Measurements from ENCODE around the gene CBARP.

CBARP gene

GRCh38 chr19:1257475-1258162, 19.8 kb upstream of the CBARP start:
- DNase-seq (ENCODE audit: low spot score in 2 of 2) (no peak), ATAC-seq (replicated peaks; ENCODE audit: extremely low read depth, poor library complexity, severe bottlenecking) (no peak)
- peaks cover 77% of the 10 kb centered on the region for H3K36me3 Mint-ChIP-seq (ENCODE audit: insufficient read depth)
- H3K4me3 Mint-ChIP-seq, result peak overlapping the region; percentile 95
- peaks cover 45% of the 10 kb centered on the region for H3K4me1 Mint-ChIP-seq
- H3K27me3 Mint-ChIP-seq, result no peaks in the 10 kb centered on the region
- peak overlapping the region; percentile 100 for H3K27ac Mint-ChIP-seq (ENCODE audit: low read depth)
- H3K9me3 Mint-ChIP-seq, result no peaks in the 10 kb centered on the region

DNA sequence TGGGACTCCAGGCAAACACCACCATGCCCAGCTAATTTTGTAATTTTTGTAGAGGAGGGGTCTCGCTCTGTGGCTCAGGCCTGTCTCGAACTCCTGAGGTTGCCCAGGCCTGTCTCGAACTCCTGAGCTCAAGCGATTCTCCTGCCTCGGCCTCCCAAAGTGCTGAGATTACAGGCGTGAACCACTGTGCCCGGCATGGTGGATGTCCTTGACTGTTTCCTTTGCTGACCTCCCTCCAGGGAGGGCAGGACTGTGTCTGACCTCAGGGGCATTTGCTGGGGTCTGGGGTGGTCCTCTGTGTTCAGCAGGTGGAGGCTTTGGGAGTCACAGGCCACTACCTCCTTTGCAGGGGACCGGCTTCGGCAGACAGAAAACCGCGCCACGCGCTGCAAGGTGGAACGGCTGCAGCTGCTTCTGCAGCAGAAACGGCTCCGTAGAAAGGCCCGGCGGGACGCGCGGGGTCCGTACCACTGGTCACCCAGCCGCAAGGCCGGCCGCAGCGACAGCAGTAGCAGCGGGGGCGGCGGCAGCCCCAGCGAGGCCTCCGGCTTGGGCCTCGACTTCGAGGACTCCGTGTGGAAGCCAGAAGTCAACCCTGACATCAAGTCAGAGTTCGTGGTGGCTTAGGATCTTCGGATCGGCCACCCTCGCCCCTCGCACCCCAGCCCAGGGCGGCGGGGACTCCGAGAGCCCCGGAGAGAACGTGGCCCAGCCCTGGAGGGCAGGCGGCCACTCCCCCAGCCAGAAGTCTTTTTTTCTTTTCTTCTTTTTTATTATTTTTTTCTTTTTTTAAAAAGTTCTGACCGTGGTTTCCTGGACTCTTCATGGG, 19.1 kb upstream of the CBARP start:
- no peaks in the 10 kb centered on the region for H3K9me3 Mint-ChIP-seq
- DNase-seq (ENCODE audit: low spot score in 2 of 2) (no peak), ATAC-seq (replicated peaks; ENCODE audit: extremely low read depth, poor library complexity, severe bottlenecking) (no peak)
- H3K27me3 Mint-ChIP-seq, result no peaks in the 10 kb centered on the region
- peak overlapping the region; percentile 95 for H3K4me3 Mint-ChIP-seq
- peaks cover 41% of the 10 kb centered on the region for H3K4me1 Mint-ChIP-seq
- peaks cover 85% of the 10 kb centered on the region for H3K36me3 Mint-ChIP-seq (ENCODE audit: insufficient read depth)
- H3K27ac Mint-ChIP-seq (ENCODE audit: low read depth), result peak overlapping the region; percentile 100

GRCh38 chr19:1255186-1256161, 17.7 kb upstream of the CBARP start:
- peak overlapping the region; percentile 44 for H3K27ac Mint-ChIP-seq (ENCODE audit: low read depth)

GRCh38 chr19:1254530-1255185, 16.9 kb upstream of the CBARP start:
- ATAC-seq (replicated peaks; ENCODE audit: extremely low read depth, poor library complexity, severe bottlenecking) (no peak), DNase-seq (ENCODE audit: low spot score in 2 of 2) (no peak)
- H3K36me3 Mint-ChIP-seq (ENCODE audit: insufficient read depth), result peaks cover 83% of the 10 kb centered on the region
- no peaks in the 10 kb centered on the region for H3K27me3 Mint-ChIP-seq
- peak overlapping the region; percentile 50 for H3K4me3 Mint-ChIP-seq
- H3K27ac Mint-ChIP-seq (ENCODE audit: low read depth), result peak overlapping the region; percentile 44
- no peaks in the 10 kb centered on the region for H3K9me3 Mint-ChIP-seq
- H3K4me1 Mint-ChIP-seq, result peaks cover 35% of the 10 kb centered on the region

More at GRCh38 chr19:1255186-1256161, 17.7 kb upstream of the CBARP start:
- H3K9me3 Mint-ChIP-seq, result no peaks in the 10 kb centered on the region
- H3K27me3 Mint-ChIP-seq, result no peaks in the 10 kb centered on the region
- DNase-seq (ENCODE audit: low spot score in 2 of 2) (no peak), ATAC-seq (replicated peaks; ENCODE audit: extremely low read depth, poor library complexity, severe bottlenecking) (no peak)
- H3K36me3 Mint-ChIP-seq (ENCODE audit: insufficient read depth), result peaks cover 85% of the 10 kb centered on the region
- peaks cover 39% of the 10 kb centered on the region for H3K4me1 Mint-ChIP-seq
- H3K4me3 Mint-ChIP-seq, result peak overlapping the region; percentile 50

DNA sequence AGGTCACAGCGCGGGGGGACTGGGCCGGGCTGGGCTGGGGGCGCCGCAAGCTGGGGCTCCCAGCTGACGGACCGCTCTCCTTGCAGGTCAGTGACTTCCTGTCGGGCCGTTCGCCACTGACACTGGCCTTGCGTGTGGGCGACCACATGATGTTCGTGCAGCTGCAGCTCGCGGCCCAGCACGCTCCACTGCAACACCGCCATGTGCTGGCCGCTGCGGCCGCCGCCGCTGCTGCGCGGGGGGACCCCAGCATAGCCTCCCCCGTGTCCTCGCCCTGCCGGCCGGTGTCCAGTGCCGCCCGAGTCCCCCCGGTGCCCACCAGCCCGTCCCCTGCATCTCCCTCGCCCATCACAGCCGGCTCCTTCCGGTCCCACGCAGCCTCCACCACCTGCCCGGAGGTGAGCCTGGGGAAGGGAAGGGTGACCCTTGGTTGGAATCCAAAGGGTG, 16.3 kb upstream of the CBARP start:
- H3K27ac Mint-ChIP-seq (ENCODE audit: low read depth), result no peak overlapping the region
- ATAC-seq (replicated peaks; ENCODE audit: extremely low read depth, poor library complexity, severe bottlenecking) (no peak), DNase-seq (ENCODE audit: low spot score in 2 of 2) (no peak)
- H3K27me3 Mint-ChIP-seq, result no peaks in the 10 kb centered on the region
- H3K9me3 Mint-ChIP-seq, result no peaks in the 10 kb centered on the region
- peak overlapping the region; percentile 50 for H3K4me3 Mint-ChIP-seq
- H3K36me3 Mint-ChIP-seq (ENCODE audit: insufficient read depth), result peaks cover 79% of the 10 kb centered on the region
- peaks cover 29% of the 10 kb centered on the region for H3K4me1 Mint-ChIP-seq

DNA sequence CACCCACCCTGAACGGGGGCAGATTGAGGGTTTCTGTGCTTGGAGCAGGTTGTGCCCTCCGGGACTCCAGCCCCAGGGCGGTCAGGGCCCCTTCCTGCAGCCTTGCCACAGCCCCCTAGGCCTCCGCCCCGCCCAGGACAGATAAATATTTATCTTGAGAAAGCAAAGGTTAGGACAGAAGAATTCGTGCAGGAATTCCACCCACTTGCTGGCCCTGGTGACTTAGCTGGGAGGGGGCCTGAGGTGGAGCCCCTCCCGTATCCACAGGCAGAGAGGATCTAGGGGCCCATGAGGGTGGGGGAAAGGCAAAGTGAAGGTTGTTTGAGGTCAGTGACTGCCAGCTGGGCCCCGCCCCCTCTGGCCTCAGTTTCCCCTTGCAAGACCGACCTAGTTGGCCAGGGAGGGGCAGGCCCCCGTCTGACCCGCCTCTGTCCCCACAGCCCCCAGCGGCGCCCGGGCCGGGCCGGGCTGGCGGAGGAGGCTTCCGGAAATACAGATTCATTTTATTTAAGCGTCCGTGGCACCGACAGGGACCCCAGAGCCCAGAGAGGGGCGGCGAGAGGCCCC, 15.8 kb upstream of the CBARP start:
- peaks cover 25% of the 10 kb centered on the region for H3K4me1 Mint-ChIP-seq
- peak overlapping the region; percentile 94 for H3K4me3 Mint-ChIP-seq
- no peaks in the 10 kb centered on the region for H3K9me3 Mint-ChIP-seq
- DNase-seq (ENCODE audit: low spot score in 2 of 2), result no peak
- no peak for ATAC-seq (replicated peaks; ENCODE audit: extremely low read depth, poor library complexity, severe bottlenecking)
- peaks cover 77% of the 10 kb centered on the region for H3K36me3 Mint-ChIP-seq (ENCODE audit: insufficient read depth)
- peak overlapping the region; percentile 93 for H3K27ac Mint-ChIP-seq (ENCODE audit: low read depth)
- H3K27me3 Mint-ChIP-seq, result no peaks in the 10 kb centered on the region

- Mint-ChIP-seq H3K36me3 (ENCODE audit: insufficient read depth) (peaks cover 73% of the 10 kb centered on the region), H3K9me3 (no peaks in the 10 kb centered on the region), H3K4me1 (peaks cover 21% of the 10 kb centered on the region), H3K4me3 (peak overlapping the region; percentile 94), H3K27me3 (no peaks in the 10 kb centered on the region), H3K27ac (ENCODE audit: low read depth) (peak overlapping the region; percentile 93)
- ATAC-seq (replicated peaks; ENCODE audit: extremely low read depth, poor library complexity, severe bottlenecking) (peak; percentile 31), DNase-seq (ENCODE audit: low spot score in 2 of 2) (peak; percentile 57 to 80)
Measured at GRCh38 chr19:1252821-1253513, 15.2 kb upstream of the CBARP start.

DNA sequence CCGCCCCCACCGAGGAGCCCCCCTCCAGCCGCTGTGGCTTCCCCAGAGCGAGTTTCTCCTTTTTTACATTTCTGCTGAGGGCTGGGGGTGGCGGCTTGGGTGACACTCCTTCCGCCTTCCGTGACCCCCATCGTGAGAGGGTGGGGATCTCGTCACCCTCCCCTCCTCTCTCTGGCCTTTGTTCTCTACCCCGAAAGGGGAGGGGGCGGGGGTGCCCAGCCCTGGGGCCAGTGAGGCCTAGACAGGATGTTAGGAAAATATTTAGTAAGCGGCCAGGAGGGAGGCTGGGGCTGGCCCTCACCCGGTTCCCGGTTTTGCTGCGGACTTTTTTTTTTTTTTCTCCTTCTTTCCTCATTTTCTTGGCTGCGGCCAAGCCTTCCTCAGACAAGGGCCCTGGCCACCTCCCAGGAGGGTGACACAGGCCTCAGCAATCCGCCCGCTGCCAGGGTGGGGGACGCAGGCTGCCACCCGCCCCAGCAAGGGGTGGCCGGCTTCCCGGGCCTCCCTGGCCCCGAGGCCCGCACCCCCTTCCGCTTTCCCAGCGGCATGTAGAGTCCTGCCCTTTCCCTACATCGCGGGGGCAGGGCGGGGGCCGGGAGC, 14.5 kb upstream of the CBARP start:
- peak; percentile 6 for ATAC-seq (replicated peaks; ENCODE audit: extremely low read depth, poor library complexity, severe bottlenecking)
- H3K36me3 Mint-ChIP-seq (ENCODE audit: insufficient read depth), result peaks cover 67% of the 10 kb centered on the region
- H3K9me3 Mint-ChIP-seq, result no peaks in the 10 kb centered on the region
- peak overlapping the region; percentile 93 for H3K27ac Mint-ChIP-seq (ENCODE audit: low read depth)
- H3K27me3 Mint-ChIP-seq, result no peaks in the 10 kb centered on the region
- H3K4me3 Mint-ChIP-seq, result peak overlapping the region; percentile 94
- peaks cover 15% of the 10 kb centered on the region for H3K4me1 Mint-ChIP-seq
- peak; percentile 53 to 69 for DNase-seq (ENCODE audit: low spot score in 2 of 2)

DNA sequence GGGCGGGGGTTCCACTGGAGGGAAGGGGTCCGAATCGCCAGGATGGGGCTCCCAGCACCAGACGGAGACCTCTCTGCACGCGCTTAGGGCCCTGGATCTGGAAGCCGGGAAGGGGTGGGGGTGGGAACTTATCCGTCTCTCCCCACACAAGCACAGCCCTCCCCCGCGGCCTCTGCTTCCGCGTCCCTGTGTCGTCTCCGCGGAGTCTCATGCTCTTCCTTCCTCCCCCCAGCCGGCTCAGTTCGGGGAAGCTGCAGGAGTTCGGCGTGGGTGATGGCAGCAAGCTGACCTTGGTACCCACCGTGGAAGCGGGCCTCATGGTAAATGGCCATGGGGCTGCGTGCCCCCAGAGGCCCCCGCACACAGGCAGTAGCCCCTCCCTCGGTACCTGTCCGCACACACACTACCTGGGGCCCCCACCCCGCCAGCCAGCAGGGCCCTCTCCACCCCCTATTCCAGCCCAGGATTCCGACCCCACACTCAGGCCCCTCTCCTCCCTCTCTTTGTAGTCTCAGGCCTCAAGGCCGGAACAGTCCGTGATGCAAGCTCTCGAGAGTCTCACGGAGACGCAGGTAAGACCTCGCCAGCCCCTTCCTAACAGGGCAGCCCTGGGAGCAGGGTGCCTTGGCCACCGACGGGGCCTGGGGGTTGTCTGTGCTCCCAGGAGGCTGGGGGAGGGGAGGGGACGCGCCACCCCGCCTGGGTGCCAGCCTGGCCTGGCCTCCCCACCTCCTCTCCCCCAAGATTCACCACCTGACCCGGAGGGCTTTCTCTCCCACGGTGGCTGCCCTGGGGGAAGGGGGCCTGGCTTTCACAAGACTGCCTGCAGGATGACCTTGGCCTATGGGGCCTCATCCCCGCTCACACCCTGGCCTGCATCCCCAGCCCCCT, 13.8 kb upstream of the CBARP start:
- peak overlapping the region; percentile 94 for H3K4me3 Mint-ChIP-seq
- H3K27me3 Mint-ChIP-seq, result no peaks in the 10 kb centered on the region
- no peaks in the 10 kb centered on the region for H3K9me3 Mint-ChIP-seq
- peaks cover 13% of the 10 kb centered on the region for H3K4me1 Mint-ChIP-seq
- peak in 1 of 2 donors; percentile 58 for DNase-seq (ENCODE audit: low spot score in 2 of 2)
- H3K27ac Mint-ChIP-seq (ENCODE audit: low read depth), result peak overlapping the region; percentile 93
- H3K36me3 Mint-ChIP-seq (ENCODE audit: insufficient read depth), result peaks cover 68% of the 10 kb centered on the region
- peak; percentile 4 for ATAC-seq (replicated peaks; ENCODE audit: extremely low read depth, poor library complexity, severe bottlenecking)
